NCI-H446 (cell line): ENCODE data around the gene DIAPH1.
A peak's percentile ranks its signal among the peaks of the same experiment; 100 is the strongest.

ENCODE experiments used
- DNase-seq, 2 experiments: peaks; one replicate each; lab custom pipeline; 2025; lab: John Stamatoyannopoulos, UW

Gene DIAPH1

GRCh38 chr5:141506381-141507155 lies 112.2 kb downstream of the DIAPH1 start:
- no peak for DNase-seq

- DNase-seq = no peak
These were observed 114.6 kb downstream of the DIAPH1 start for GRCh38 chr5:141504216-141504615.

- peak in 1 of 2 experiments; percentile 2 for DNase-seq
These were observed 115.1 kb downstream of the DIAPH1 start for GRCh38 chr5:141503681-141504080.

GRCh38 chr5:141501761-141502160 lies 117.0 kb downstream of the DIAPH1 start:
- no peak for DNase-seq

- DNase-seq = peak in 1 of 2 experiments; percentile 55
These were observed 122.8 kb downstream of the DIAPH1 start for GRCh38 chr5:141496038-141496437.

- no peak for DNase-seq
These were observed 123.4 kb downstream of the DIAPH1 start for GRCh38 chr5:141495453-141495811.

GRCh38 chr5:141494761-141495452 lies 123.9 kb downstream of the DIAPH1 start:
- no peak for DNase-seq

- no peak for DNase-seq
These were observed 125.0 kb downstream of the DIAPH1 start for GRCh38 chr5:141493500-141494422.

- no peak for DNase-seq
These were observed 126.5 kb downstream of the DIAPH1 start for GRCh38 chr5:141492168-141492885.

GRCh38 chr5:141491323-141492167 lies 127.3 kb downstream of the DIAPH1 start:
- DNase-seq = no peak

GRCh38 chr5:141490771-141491170 lies 128.0 kb downstream of the DIAPH1 start:
- DNase-seq = no peak

GRCh38 chr5:141490271-141490670 lies 128.5 kb downstream of the DIAPH1 start:
- no peak for DNase-seq

- no peak for DNase-seq
These were observed 129.0 kb downstream of the DIAPH1 start for GRCh38 chr5:141489841-141490240.

GRCh38 chr5:141488591-141489561 lies 129.9 kb downstream of the DIAPH1 start, which contains the start of gene PCDHGC5:
TSS of gene PCDHGC5 (plus strand) at chr5:141489081. CDS start at chr5:141489241, 160 bp downstream.
- DNase-seq = peak in 1 of 2 experiments; percentile 4

- no peak for DNase-seq
These were observed 131.7 kb downstream of the DIAPH1 start for GRCh38 chr5:141487131-141487530.

GRCh38 chr5:141486091-141486490 lies 132.7 kb downstream of the DIAPH1 start:
- DNase-seq = no peak

- no peak for DNase-seq
These were observed 133.3 kb downstream of the DIAPH1 start for GRCh38 chr5:141485321-141486055.

GRCh38 chr5:141484641-141485311 lies 134.0 kb downstream of the DIAPH1 start, which contains the start of gene PCDHGC4:
TSS of gene PCDHGC4 (plus strand) at chr5:141485030. CDS start at chr5:141485174, 144 bp downstream.
- DNase-seq = no peak
